GM12878 (cell line): Measurements from ENCODE around the gene C8G.

Experiments used
- CEBPB ChIP-seq, 2 experiments: fragments of 150-350 bp in 1 of 2; IDR thresholded peaks; 2 replicates each; pipeline ENCODE4 v1.6.1; 2012 to 2014; ENCODE audit warnings: low read depth in 2 of 2, low read length in 2 of 2, borderline replicate concordance in 1 of 2, inconsistent platforms in 1 of 2
- CTCF ChIP-seq, 3 experiments: IDR thresholded peaks in 2 of 3; conservative IDR thresholded peaks in 1 of 3; 2 replicates each; pipeline ENCODE4 v1.5.1; 2011; ENCODE audit warnings: low read depth in 3 of 3, low read length in 3 of 3, mild to moderate bottlenecking in 3 of 3, control low read depth in 2 of 3, moderate library complexity in 2 of 3, inconsistent platforms in 1 of 3, mixed read lengths in 1 of 3; ENCODE audit not compliant: control insufficient read depth in 2 of 3, insufficient read depth in 1 of 3; ENCODE audit errors: extremely low read depth in 1 of 3
- IRF3 ChIP-seq: fragments of 450-650 bp; IDR thresholded peaks from 2 replicates; pipeline ENCODE4 v1.6.1; 2014; ENCODE audit warnings: mild to moderate bottlenecking
- POLR2AphosphoS5 ChIP-seq: IDR thresholded peaks from 2 replicates; pipeline ENCODE4 v1.6.1; 2011; ENCODE audit warnings: mild to moderate bottlenecking, low read length, inconsistent platforms
- USF2 ChIP-seq: IDR thresholded peaks from 2 replicates; pipeline ENCODE4 v1.6.1; 2011; ENCODE audit warnings: low read depth, low read length, improper control_type of control experiment, borderline replicate concordance

- TF ChIP-seq CTCF (IDR thresholded peaks at IDR 0.05 in 2 of 3, conservative IDR thresholded peaks at IDR 0.05 in 1 of 3; ENCODE audit: control insufficient read depth in 2 of 3, extremely low read depth in 1 of 3, insufficient read depth in 1 of 3, low read depth in 3 of 3, low read length in 3 of 3) (no peak), USF2 (no peak), POLR2AphosphoS5 (no peak), CEBPB (IDR thresholded peaks at IDR 0.05; ENCODE audit: borderline replicate concordance in 1 of 2, low read depth in 2 of 2, low read length in 2 of 2) (no peak), IRF3 (no peak)
Observed at GRCh38 chr9:136947028-136947891, 2.2 kb downstream of the C8G start.
